WERI-Rb-1 (cell line): ENCODE measurements around the gene AFF1.

Experiments used
- DNase-seq: peaks from one replicate; pipeline ENCODE4 v3.0.0-alpha.2; 2020
- H3K27ac ChIP-seq: fragments of 250-450 bp; sonication (Bioruptor Pico); 2 replicates; pipeline ENCODE4 v1.5.1; 2020; ENCODE audit warnings: mild to moderate bottlenecking, moderate library complexity
- H3K27me3 ChIP-seq: fragments of 250-450 bp; sonication (Bioruptor Pico); 2 replicates; pipeline ENCODE4 v1.5.1; 2021; ENCODE audit warnings: mild to moderate bottlenecking, low read depth, moderate library complexity; ENCODE audit not compliant: insufficient read depth, severe bottlenecking
- H3K36me3 ChIP-seq: fragments of 250-450 bp; sonication (Bioruptor Pico); 2 replicates; pipeline ENCODE4 v1.5.1; 2020; ENCODE audit warnings: mild to moderate bottlenecking, moderate library complexity
- H3K4me3 ChIP-seq: 2 replicates; pipeline ENCODE4 v1.5.1; 2011; ENCODE audit warnings: low read depth, mild to moderate bottlenecking, control low read depth, low read length
- H3K9me3 ChIP-seq: fragments of 250-450 bp; sonication (Bioruptor Pico); 2 replicates; pipeline ENCODE4 v1.5.1; 2021; ENCODE audit warnings: mild to moderate bottlenecking, moderate library complexity; ENCODE audit not compliant: severe bottlenecking
- TF ChIP-seq, protein P1 (sequence below): IDR thresholded peaks from 2 replicates; pipeline ENCODE4 v1.5.1; 2011; ENCODE audit warnings: low read depth, mild to moderate bottlenecking, control low read depth, inconsistent platforms, low read length

The AFF1 gene

DNA sequence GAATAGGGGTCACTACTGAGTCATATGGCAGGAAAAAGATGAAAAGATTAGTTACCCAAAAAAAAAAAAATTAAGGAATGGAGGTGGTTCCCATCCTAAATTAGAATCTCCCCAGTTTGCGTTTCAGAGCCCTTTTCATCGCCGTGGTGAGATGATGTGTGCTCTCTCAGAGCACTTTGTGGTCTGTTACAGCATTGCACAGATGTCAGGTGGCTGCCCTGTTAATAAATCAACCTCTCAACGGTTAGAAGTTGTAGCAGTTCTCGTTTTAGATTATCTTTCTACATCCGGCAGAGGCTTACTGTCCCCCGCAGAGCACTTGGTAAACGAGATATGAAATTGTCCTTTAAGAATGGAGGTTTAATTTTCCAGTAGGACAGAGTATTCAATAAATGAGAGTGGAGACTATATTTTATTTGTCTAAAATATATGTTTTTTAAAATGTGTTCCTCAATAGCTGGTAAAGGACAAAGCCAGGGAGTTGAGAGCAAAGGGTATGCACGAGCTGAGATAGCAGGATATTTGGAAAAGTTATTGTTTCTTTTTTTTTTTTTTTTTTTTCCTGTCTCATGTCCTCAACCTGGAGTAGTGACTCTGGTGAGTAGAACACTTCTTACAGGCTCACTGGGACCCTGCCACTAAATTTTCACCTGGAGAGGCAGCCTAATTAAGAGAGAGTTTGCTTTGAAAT, 26.9 kb downstream of the AFF1 start:
- DNase-seq: peak; percentile 68
- H3K4me3 ChIP-seq: no peak overlapping the region; the same call in 1 of the 2 replicates
- peak overlapping the region; percentile 70 for H3K27ac ChIP-seq
- H3K9me3 ChIP-seq: no peaks in the 10 kb centered on the region
- H3K27me3 ChIP-seq: no peaks in the 10 kb centered on the region
- no peaks in the 10 kb centered on the region for H3K36me3 ChIP-seq
- TF ChIP-seq, protein P1, sequence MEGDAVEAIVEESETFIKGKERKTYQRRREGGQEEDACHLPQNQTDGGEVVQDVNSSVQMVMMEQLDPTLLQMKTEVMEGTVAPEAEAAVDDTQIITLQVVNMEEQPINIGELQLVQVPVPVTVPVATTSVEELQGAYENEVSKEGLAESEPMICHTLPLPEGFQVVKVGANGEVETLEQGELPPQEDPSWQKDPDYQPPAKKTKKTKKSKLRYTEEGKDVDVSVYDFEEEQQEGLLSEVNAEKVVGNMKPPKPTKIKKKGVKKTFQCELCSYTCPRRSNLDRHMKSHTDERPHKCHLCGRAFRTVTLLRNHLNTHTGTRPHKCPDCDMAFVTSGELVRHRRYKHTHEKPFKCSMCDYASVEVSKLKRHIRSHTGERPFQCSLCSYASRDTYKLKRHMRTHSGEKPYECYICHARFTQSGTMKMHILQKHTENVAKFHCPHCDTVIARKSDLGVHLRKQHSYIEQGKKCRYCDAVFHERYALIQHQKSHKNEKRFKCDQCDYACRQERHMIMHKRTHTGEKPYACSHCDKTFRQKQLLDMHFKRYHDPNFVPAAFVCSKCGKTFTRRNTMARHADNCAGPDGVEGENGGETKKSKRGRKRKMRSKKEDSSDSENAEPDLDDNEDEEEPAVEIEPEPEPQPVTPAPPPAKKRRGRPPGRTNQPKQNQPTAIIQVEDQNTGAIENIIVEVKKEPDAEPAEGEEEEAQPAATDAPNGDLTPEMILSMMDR: no peak

DNA sequence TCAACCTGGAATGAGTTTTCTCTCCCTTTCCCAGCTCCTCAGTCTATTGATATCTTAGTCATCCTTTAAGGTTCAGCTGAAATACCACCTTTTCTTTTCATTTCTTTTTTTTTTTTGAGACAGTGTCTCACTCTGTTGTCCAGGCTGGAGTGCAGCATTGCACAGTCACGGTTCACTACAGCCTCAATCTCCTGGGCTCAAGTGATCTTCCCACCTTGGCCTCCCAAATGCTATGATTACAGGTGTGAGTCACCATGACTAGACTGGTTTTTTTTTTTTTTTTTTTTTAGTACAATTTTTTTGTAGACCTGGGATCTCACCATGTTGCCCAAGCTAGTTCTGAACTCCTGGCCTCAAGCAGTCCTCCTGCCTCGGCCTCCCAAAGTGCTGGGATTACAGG, 28.9 kb downstream of the AFF1 start:
- no peak for DNase-seq
- H3K27ac ChIP-seq: no peak overlapping the region
- no peaks in the 10 kb centered on the region for H3K36me3 ChIP-seq
- TF ChIP-seq, protein P1: no peak
- H3K27me3 ChIP-seq: no peaks in the 10 kb centered on the region
- H3K9me3 ChIP-seq: no peaks in the 10 kb centered on the region
- H3K4me3 ChIP-seq: no peak overlapping the region

DNA sequence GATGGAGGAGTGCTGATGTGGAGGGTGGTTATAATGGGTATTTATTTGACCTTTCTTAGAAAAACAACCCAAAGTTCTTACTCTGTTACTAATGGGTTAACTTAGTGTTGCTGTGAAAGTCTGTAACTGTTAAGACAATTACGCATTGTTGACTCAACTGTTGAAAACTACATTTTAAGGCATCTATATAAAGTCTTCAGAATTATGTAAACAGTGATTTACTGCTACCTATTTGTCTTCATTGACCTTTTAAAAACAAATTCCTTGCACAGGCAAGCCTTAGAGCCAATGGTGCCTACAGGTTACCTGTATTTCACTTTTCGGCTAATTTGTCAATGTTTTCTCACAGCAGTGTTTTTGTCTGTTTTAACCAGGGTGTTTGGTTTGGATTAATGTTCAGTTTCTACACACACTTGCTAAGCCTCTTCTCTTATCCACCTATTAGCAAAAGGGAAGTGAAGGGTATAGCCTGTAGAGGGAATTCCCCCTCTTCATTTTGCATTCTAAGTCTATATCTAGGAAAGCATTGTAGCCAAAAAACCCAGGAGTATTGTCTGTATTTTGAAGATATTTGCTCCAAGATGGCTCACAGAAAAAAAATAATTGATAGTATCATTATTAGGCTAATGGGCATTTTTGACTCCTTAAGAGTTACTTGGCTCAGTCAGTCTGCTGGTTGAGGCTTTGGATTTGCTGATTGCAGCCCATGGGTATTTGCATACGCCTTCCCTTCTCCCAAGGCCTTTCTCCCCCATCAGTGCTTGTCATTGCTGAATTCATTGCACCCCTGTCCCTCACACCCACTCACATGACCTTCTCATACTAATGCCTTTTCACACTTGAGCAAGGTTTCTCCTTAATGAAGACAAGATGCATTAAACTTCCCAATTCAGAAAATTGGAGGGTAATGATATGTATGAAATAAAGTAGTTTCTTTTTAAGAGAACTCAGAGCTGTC, 30.5 kb downstream of the AFF1 start:
- Histone ChIP-seq H3K27me3 (no peaks in the 10 kb centered on the region), H3K4me3 (no peak overlapping the region), H3K27ac (no peak overlapping the region), H3K36me3 (no peaks in the 10 kb centered on the region), H3K9me3 (no peaks in the 10 kb centered on the region)
- DNase-seq: no peak
- TF ChIP-seq, protein P1: no peak

DNA sequence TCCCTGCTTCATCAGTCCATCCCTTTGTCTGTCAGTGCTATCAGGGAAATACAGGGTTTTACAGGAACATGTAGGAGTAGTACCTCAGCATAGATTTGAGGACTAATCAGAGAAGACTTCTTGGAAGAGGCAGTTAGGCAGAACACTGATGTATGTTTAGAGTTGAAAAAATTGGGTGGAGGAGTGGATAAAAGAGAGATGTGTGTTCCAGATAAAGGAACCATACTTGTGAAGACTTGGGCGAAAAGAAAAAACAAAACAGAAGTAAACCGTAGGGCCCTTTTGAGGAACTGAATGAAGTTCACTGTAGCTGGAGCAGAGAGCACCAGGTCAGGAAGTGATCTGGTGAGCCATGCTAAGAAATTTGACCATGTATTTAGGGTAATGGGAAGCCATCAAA, 32.3 kb downstream of the AFF1 start:
- Histone ChIP-seq H3K9me3 (no peaks in the 10 kb centered on the region), H3K4me3 (no peak overlapping the region), H3K27ac (no peak overlapping the region), H3K27me3 (no peaks in the 10 kb centered on the region), H3K36me3 (no peaks in the 10 kb centered on the region)
- DNase-seq: no peak
- TF ChIP-seq, protein P1: no peak

DNA sequence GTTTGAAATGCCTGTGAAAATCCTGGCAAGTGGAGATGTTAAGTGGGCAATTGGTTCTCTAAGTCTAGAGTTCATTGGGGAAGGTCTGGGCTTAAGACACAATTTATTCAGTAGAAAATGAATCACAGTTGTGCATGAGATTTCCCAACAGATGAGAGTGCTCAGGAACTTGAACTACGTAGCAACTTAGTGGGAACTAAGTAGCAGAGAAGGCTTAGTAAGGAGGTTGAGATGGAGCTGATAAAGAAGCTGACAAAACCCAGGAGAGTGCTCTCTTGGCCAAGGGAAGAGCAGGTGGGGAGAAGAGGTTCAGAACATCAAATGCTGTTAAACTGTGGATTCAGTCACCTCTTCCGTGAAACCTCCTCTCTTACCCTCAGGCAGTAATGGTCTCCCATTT, 33.0 kb downstream of the AFF1 start:
- H3K27me3 ChIP-seq: no peaks in the 10 kb centered on the region
- H3K4me3 ChIP-seq: no peak overlapping the region
- no peak for DNase-seq
- TF ChIP-seq, protein P1: no peak
- no peaks in the 10 kb centered on the region for H3K36me3 ChIP-seq
- H3K27ac ChIP-seq: no peak overlapping the region
- no peaks in the 10 kb centered on the region for H3K9me3 ChIP-seq
